ENCODE measurements around the gene PIERCE2. TPM values are rescaled to one million over a fixed set of nuclear protein-coding genes. Genes with fewer than 3 reads are reported as not detected.

Gene PIERCE2, protein sequence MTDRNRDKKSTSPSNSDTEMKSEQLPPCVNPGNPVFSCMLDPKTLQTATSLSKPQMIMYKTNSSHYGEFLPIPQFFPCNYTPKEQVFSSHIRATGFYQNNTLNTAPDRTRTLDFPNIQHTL
- total RNA-seq: 0.73 and 1.4 TPM in 2 replicates

DNA sequence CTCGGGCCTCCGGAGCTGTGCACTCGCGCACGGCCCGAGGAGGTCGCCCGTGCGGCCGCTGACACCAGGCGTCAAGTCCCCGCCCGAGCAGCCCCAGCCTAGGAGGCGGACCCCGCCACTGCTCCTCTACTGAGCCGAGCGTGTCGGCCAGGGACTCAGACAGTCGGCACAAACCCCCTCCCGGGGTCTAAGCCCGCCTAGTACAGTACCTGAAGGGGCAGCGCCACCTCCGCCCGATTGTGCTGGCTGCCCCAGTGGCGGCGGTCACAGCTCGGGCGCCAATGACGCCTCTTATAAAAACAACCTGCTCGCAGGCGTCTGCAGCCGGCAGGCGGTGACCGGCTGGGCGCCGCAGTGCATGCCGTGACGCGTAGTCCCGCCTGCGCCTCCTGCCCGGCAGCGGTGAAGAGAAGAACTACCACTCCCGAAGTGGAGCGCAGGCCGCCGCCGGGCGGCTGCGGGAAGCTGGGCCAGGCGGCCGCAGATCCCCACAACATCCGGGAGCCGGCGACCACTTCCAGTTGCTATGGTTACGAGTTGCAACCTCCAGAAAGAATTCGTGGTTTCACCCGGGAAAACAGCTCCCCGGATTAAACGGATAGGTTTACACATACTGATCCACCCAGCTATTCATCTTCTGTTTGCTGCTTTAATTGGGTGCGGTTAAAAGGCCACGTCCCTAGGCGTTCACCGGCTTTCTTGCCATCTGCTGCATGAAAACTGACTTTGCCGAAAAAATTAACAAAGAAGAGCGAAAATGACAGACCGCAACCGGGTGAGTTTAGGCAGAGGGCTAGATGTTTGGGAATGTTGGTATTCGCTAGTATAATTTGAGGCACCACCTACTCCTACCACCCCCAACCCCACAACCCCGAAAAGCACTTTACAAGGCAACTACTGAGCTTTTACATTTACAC lies at the start of gene PIERCE2, which contains the start of gene CCPG1:
Gene PIERCE2 (plus strand): TSS at position 484 of the 917 bp plus-strand sequence. CDS start 274 bp downstream, at position 758.
Gene CCPG1 (minus strand): TSS at position 348 of the 917 bp plus-strand sequence. CDS start 18,935 bp downstream, outside the sequence.

Other genes starting within 250 kb of the PIERCE2 start
- 71.7 and 94.1 TPM in 2 replicates for gene RSL24D1, start 211.6 kb upstream of the PIERCE2 start, total RNA-seq
- gene RAB27A, start 118.7 kb upstream of the PIERCE2 start, total RNA-seq: 4.7 and 4.8 TPM in 2 replicates
- gene PIGBOS1, start 89.4 kb upstream of the PIERCE2 start, total RNA-seq: 5.1 and 8.5 TPM in 2 replicates
- gene PIGB, start 89.3 kb upstream of the PIERCE2 start, total RNA-seq: 12.5 and 13.7 TPM in 2 replicates
- 13.1 and 18.7 TPM in 2 replicates for gene CCPG1, start 136 bp upstream of the PIERCE2 start, total RNA-seq
- 0.98 and 1.5 TPM in 2 replicates for gene DNAAF4, start 99.7 kb downstream of the PIERCE2 start, total RNA-seq
- 8.1 and 8.6 TPM in 2 replicates for gene PYGO1, start 179.8 kb downstream of the PIERCE2 start, total RNA-seq

Measured in subcutaneous preadipocyte (primary cell).